Measurements from ENCODE around the gene BAD.

- TF ChIP-seq ZNF384 (IDR thresholded peaks at IDR 0.05) = no peak
- no peak for TF ChIP-seq SP1 (IDR thresholded peaks at IDR 0.05)
- no peak for TF ChIP-seq FOXM1 (IDR thresholded peaks at IDR 0.05; ENCODE audit: borderline replicate concordance)
- TF ChIP-seq FOXA1 (IDR thresholded peaks at IDR 0.05) = no peak
- no peak for TF ChIP-seq SUZ12 (IDR thresholded peaks at IDR 0.05)
- TF ChIP-seq NFRKB (IDR thresholded peaks at IDR 0.05) = no peak
Observed at GRCh38 chr11:64268893-64269539, 15.4 kb downstream of the BAD start.
